GM18907 (cell line): Measurements from ENCODE around the gene GRB10.

Experiments
- ATAC-seq: cut with Tn5 transposase; IDR thresholded peaks from one replicate; pipeline ENCODE4 v1.9.1; 2021; ENCODE audit warnings: mild to moderate bottlenecking, moderate library complexity; ENCODE audit not compliant: unreplicated experiment

The GRB10 gene

GRCh38 chr7:50674896-50675835, 107.5 kb downstream of the GRB10 start:
- no peak for ATAC-seq

GRCh38 chr7:50674299-50674698, 108.4 kb downstream of the GRB10 start:
- no peak for ATAC-seq

DNA sequence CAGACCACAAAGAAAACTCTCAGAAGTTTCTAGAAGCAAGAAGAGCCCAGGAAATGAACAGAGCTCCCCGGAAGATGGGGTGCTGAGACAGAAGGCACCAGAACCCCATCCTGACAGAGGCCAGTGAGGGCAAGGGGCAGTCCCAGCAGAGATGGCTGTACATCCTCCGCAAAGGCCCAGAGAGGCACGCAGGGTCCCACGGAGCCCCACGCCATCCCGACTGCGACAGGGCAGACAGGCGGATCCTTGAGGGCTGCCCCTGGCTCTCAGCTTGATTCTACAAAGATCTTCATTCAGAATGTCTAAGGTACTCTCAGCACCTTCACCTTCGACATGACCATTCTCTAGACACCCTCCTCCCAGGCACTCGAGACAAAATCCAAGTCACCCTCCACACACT, 109.6 kb downstream of the GRB10 start:
- no peak for ATAC-seq

DNA sequence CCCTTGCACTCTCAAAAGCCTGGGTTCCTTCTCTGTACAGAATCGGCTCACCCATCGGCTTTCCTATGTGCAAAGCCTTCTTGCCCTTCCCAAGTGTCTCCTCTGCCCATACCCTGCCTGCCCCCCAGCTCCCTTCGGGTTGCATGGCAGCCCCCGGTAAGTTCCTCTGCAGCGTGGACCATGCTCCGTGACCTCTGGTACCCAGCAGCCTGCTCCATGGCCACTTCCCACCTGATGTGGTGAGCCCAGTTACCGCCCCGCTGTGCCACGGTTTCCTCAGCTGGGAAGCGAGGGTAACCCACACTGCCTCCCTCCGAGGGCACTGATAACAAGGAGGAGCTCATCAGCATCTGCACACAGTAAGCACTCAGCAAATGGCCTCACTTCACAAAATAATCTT, 110.7 kb downstream of the GRB10 start:
- no peak for ATAC-seq

GRCh38 chr7:50671386-50671785, 111.3 kb downstream of the GRB10 start:
- ATAC-seq: no peak

- no peak for ATAC-seq
These were observed 112.8 kb downstream of the GRB10 start for GRCh38 chr7:50669890-50670289.

- ATAC-seq: no peak
These were observed 114.9 kb downstream of the GRB10 start for GRCh38 chr7:50667789-50668226.

- ATAC-seq: no peak
These were observed 115.4 kb downstream of the GRB10 start for GRCh38 chr7:50667338-50667737.

GRCh38 chr7:50666124-50666496, 116.6 kb downstream of the GRB10 start:
- no peak for ATAC-seq

GRCh38 chr7:50665403-50666123, 117.1 kb downstream of the GRB10 start:
- ATAC-seq: peak; percentile 3

DNA sequence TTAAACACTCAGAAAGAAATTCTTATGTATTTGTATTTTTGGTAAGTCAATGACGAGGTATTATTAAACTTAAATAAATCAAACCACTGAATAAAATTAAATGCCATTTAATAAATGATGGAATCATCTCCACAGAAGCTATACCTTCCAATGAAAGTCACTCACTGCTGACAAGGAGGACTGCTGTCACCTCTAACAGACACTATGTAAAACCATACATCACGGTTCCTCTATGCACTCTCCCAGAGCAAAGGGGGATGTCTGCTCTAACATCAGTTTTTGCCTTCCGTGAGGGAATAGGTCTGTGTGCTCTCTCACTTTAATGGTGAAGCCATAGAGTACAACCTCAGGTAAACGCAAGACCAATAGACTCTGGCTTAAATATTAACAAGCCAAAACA, 117.8 kb downstream of the GRB10 start:
- ATAC-seq: peak; percentile 28

DNA sequence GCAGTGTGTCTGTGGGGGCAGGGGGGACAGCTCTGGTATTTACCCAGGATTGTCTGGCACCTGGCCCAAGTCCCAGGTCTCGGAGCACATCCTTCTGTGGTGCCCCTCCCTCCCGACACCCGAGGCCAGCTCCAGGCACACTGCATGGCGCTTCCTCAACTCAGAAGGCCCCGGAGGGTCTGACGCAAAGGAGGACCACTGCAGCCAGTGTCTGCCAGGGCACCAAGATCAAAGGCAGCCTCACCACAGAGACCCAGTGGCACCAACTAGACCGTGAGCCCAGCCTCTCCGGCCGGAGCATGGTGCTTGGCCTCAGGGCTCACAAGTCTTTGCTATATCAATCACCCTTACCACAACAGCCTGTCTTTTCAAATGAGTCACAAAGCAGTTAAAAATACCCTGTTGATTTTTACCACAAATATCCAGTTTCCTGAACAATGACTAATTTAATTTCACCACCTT, 118.2 kb downstream of the GRB10 start:
- peak; percentile 74 for ATAC-seq

- ATAC-seq: no peak
These were observed 119.1 kb downstream of the GRB10 start for GRCh38 chr7:50663396-50664102.

DNA sequence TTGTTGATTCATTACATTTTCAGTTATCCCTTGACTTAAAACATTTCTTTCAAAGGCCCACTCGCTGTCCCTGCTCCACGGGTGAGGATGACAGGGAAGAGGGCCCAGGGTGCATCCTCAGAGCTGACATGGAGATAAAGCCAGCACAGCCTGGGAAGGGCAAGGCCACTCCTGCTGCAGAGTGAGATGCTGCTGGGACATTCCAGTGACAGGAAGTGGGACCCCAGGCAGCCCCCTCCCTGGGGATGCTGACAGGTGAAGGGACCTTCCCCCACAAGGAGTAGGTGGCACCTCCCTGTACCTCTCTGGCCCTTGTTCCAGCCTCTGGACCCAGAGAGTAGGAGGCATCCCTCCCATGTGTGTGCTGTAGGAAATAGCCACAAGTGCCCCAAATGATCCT, 119.7 kb downstream of the GRB10 start:
- ATAC-seq: no peak

DNA sequence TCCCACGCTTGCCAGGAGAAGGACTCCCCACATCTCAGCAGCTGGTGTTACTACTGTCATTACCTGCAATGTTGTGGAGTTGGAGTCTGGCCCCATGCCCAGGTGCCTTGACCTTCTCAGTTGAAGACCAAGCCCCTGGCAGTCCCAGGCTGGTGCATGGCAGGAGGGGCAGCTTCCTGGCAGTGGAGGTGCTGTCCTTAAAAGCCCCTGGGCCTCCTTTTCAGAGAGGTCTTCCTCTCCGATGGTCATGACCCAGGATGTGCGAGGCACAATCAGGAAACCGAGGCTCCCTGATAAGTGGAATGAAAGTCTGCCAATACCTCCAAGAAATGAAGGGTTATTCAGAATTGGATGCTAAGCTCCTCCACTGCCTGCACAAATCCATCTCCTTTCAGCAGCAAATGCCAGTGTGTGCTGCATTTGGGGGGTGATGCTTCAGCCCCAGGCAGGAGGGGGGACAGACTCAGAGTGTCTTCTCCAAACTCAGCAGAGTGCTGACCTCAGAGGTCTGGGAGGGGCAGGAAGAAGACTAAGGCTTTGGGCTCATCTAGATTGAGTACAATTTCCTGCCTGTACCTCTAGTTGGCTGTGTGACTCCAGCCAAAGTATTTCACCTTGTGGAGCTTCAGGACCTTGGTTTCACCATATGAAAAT, 120.5 kb downstream of the GRB10 start:
- peak; percentile 17 for ATAC-seq

DNA sequence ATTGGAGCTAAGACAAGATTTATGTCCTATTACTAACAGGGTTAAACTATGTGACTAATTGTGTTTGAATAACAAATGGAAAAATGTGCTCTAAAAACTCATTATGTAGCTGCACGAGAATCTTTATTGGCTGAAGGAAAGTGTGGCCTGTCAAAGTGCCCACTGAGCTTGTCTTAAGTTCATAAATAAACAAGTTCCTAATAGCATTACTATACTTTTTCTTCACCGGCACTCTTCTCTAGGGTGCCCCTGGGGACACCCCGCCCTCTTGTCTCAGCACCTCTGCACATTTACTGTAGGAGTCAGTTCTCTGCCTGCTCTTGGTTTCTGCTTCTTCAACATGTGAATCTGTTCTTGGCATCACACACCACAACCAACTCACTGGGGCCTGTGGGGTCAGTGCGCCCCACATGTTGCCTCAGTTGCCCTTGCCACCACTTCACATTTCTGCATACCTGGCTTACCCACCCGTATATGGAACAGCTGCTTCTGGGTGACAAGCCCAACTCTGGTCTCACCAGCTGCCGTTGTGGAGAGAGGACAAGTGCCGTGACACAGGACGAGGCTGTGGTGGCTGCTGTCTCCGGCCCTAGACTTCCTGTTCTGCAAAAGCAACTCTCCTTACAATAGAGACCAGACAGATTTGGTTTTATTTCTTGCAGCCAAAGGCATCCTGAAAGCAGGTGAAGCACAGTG, 121.2 kb downstream of the GRB10 start:
- ATAC-seq: peak; percentile 72

DNA sequence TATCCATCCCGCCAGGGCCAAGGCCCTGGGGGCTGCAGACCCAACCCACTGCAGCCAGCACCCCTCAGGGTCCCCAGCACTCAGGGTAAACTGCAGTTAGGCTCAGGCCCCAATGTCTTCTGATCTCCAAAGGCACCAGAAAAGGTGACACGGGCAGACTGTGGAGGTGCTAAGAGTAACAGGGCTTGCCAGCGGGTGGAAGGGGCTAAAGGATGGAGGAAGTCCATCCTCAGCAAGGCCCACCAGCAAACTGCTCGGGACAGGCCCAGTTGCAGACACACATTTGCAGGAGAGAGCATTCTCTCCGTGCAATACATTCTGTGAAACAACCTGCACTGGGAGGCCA, 121.9 kb downstream of the GRB10 start:
- ATAC-seq: no peak

GRCh38 chr7:50660040-50660829, 122.5 kb downstream of the GRB10 start:
- ATAC-seq: peak; percentile 31

GRCh38 chr7:50659329-50659965, 123.2 kb downstream of the GRB10 start:
- ATAC-seq: no peak
